HG02759 (cell line): ENCODE measurements around the gene SLAMF9.

Experiments used
- ATAC-seq: cut with Tn5 transposase; IDR thresholded peaks from one replicate; pipeline ENCODE4 v1.9.1; 2021; ENCODE audit warnings: mild to moderate bottlenecking, moderate library complexity; ENCODE audit not compliant: unreplicated experiment

SLAMF9 gene

DNA sequence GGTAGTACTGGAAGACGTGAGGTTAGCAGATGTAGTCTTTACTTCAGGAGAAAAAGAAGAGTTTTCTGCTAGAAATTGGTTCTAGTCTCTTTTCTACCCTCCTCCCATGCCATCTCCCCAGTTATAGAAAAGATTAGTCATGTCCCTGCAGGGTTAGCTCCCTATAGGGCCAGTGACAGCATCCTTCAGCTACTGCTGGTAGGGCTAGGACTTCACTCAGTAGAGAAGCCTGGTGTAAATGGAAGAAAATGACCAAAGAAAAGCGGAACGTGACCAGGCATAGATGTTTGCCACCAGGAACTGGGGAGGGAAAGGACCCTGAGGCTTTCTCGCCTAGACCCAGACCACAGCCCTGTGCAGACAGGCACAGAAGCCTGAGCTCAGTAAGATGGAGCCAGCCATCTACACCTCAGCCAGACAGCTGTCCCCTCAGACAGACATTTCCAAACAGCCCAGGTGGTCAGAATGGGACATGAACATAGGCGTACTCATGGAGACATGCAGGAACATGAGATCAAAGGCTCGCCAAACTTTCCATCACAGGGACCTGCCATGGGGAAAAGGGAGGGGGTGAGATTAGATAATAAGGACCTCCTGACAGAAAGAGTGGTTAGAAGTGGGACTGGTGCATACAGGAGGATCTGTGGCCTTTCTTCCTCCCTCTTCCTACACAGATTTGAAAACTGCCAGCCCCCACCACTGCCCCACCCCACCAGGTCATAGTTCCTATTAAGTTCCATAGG lies 23.5 kb upstream of the SLAMF9 start:
- ATAC-seq, result no peak

DNA sequence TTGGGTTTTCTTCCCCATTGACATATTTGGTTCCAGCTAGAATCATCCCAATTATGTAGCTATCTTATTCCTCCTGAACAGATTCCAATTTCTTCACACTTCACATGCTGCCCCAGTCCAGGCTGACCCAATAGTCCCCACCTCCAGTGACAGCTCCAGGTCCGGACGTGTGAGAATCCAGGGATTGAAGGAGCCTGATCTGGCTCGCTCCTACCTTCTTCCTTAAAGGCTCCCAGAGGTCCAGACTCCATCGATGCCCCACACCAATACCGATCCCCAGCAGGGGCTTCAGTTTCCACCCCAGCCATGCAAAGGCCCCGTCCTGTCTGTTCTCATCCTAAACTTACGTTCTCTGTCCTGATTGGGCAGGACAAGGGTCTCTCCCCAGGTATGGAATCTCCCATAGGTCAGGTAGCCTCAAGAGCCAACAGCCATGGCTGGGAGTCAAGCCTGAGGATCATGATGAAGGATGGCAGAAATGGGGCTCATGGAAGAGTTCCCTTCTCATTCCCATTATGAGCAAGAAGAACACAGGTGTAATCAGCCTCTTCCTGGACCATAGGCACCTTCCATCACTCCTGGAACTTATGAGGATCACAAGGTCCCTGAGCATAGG lies 20.4 kb upstream of the SLAMF9 start:
- no peak for ATAC-seq

DNA sequence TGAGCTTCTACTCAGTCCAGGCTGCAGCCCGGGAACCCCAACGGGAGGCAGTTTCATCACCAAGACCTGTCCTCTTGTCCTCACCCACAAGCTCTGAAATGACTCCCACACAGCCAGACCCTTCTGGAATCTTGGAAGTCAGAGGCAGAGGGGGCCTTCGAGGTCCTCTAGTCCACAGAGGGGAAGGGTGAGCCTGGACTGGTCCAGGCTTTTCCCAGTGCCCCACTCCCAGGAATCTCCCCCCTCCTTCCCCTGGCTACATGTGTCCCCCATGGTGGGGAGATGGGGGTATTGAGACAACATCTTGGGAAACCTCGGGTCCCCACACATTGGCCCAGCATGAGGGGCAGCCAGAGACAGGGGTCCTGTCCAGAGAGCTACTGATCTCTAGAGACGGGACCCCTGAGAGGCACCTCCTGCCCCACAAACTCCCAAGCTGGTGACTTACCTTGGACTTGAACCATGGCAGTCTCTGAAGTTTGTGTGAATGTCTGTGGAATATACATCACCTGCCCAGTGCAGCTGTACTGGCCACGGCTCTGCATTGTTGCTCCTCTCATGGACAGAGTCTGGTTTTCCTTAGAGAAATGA lies 19.4 kb upstream of the SLAMF9 start:
- no peak for ATAC-seq

DNA sequence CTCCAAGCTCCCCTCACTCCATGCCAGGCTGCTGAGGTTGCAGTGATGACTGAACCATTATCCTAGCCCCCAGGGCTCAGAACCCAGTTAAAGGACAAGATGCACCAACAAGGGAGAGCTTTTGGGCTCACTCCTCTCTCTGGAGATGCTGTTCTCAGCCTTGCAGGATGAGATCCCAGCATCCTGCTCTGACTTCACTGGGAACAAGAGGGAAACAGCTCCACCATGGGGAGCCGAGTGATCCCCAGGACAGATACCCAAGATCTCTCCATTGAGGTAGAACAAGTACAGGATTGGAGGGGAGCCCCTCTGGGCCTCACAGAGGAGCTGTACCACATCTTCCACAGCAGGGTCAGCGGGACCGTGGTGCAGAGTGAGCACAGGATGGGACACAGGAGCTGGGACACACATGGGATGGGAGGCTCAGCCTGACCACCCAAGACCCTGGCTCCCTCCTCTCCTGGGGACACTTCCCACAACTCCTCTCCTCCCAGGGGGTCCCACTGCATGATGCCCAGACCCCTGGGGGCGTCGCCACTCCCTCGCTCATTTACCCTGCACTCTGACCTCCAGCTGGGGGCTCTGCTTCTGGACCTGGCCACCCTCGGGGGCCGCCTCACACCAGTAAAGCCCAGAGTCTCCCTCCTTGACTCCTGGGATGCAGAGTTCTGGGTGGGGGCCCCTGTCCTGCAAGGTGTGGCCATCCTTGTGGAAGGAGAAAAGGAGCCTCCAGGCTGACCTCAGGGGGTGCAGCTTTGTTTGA lies 18.6 kb upstream of the SLAMF9 start:
- ATAC-seq, result no peak

DNA sequence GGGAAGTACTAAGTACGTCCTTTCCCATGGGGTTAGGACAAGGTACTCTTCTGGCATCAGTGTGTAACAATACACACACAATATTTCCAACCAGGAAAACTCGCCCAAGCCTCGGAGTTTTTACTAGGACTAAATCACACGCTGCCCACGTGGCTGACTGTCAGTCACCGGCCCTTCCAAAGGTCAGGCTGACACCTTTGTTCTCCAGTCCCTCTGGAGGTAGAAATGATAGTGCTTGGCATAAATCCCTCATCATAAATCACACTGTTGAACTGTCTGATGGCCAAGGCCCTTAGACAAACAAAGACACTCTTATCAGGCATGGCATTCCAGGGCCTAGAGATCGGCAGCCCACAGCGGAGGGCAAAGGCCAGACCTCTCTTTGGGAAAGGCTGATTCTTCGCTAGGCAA lies 16.9 kb upstream of the SLAMF9 start:
- ATAC-seq, result no peak

DNA sequence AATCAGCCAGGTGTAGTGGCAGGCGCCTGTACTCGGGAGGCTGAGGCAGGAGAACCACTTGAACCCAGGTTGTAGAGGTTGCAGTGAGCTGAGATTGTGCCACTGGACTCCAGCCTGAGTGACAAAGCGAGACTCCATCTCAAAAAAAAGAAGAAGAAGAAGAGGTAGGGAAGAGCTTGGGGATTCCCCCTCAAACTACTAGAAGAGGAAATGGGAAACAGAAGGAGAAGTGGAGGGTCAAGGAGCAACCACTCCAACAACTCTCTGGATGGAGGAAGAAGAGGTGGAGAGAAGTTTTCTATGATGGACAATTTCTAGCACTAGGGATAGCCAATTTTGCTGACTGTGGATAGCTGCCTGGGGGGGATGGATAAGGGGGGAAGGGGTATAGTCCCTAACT lies 14.9 kb upstream of the SLAMF9 start:
- no peak for ATAC-seq

DNA sequence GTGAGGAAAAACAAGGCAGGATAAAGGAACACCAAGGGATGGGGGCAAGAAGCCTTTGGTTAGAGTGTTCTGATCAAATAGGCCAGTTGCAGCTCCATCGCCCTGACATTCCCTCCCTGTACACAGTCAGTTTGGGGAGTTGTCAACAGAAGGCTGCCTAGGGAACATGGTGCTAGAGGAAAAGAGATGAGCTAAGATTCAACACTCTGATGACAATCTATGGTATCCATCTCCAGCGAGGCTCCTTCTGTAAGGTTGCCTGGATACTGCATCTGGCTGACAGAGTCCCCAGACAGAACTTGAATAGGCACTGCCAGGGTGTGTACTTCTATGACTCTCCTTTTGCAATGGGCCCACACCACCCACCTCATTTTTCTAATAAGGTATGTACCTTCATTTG lies 11.2 kb upstream of the SLAMF9 start:
- ATAC-seq, result no peak

DNA sequence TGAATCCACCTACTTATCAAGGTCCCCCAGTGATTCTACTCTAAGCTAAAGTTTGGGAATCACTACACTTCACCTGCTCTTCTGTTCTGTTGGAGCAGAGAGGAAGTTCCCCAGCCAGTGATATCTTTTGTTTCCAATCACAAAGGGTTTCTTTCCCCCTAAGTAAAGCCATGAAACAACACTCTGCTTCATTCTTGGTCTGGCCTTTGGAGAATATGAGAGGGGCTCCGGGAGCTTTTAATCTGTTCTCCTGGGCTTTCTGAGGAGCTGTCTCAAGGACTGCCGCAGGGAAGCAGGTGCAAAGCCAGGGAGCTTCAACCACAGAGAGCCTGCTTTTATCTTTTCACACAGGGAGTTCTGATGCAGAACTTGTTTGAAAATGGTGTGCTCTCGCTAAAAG lies 10.1 kb upstream of the SLAMF9 start:
- no peak for ATAC-seq

DNA sequence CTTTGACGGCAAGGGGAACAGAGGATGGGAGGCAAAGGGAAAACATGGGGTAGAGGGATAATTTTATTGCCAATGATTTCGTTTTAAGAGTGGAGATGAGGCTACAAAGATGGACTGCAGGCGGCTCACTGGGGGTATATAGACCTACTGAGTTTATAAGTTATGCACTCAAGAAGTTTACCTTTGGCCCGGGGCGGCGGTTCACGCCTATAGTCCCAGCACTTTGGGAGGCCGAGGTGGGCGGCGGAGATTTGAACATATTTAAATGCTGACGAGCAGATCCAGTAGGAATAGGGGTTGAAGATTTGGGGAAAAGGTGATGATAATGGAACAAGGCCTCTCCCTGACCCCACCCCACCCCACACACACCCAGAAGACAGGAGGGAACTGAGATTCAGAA lies 8.1 kb upstream of the SLAMF9 start:
- ATAC-seq, result no peak

DNA sequence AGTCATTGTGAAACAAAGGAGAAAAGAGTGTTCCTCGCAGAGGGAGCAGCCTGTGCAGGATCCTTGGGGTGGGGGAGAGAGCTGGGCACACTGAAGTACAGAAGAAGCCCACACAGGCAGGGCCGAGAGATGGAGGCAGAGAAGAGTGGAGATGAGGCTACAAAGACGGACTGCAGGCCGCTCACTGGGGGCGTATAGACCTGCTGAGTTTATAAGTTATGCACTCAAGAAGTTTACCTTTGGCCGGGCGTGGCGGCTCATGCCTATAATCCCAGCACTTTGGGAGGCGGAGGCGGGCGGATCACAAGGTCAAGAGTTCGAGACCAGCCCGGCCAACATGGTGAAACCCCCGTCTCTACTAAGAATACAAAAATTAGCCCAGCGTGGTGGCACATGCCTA lies 7.6 kb upstream of the SLAMF9 start:
- no peak for ATAC-seq

DNA sequence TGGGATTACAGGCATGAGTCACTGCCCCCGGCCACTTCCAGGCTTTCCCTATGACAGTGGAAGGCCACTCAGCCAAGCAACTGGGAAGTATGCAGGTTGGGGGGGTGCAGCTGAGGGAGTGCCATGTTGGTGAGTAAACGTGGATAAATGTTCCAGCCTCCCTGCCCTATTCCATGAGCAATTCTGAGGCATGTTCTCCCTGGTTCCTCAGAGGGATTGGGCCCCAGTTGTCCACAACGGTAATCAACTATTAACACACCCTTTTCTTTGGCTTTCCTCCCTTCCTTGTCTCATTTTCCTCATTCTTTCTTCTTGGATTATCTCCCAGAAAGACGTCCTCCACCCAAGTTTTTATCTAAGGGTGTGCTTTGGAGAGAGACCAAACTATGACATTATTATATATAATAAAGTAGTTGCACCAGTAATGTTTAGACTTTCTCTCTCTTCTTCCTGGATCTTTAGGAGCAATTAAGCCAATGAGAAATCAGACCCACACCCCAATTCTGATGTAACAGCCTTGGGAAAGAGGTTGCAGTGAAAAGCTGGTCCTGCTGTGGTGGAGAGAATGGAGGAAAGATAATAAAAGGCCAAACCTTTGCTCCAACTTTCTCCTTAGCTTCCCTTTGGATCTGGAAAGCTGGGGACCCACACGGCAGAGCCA lies 6.8 kb upstream of the SLAMF9 start:
- no peak for ATAC-seq

DNA sequence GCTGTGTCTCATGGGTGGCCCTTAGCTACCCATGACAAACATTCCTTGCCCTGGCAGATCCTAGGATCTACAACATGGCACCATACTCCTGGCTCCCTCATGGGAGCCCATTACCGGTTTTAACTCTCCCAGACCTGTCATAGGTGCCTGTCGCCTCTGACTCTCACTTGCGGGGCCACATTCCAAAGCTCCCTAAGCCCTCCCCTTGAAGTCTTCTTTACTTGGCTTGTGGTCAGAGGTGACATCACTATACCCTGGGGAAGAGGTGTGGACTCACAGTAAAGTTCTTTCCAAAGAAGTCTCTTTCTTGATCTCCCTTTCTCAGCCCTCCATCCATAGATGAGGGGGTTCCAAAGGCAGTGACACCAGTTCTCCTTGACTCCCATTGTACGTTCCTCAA lies 5.4 kb upstream of the SLAMF9 start:
- no peak for ATAC-seq

DNA sequence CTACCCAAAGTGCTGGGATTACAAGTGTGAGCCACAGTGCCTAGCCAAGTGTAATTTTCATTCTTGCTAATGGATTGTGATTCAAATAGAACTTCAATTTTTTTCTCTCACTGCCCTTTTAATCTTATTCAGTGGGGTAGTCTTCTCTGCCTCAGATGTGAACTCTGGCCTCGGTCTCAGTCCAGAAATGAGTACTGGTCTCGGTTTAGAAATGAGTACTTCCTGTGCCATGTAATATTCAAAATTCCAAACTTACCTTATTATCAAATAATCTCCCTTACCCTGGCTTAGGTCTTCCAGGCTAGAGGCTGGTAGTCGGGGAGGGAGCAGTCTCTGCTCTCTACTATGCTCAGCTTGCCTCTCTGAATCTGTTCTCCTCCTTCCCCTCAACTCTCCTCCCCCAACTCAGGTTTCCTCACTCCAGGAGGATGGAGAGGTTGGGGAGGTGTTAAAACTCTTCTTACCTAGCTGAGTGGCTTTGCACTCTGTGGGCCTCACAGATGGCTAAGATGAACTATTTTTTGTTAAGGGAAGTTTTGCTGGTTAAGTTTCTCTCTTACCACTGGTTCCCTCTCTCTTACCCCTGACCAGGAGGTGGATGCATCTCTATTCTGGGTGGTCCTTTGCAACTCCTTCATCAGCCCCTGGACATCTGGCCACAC lies 4.8 kb upstream of the SLAMF9 start:
- ATAC-seq, result peak; percentile 57

DNA sequence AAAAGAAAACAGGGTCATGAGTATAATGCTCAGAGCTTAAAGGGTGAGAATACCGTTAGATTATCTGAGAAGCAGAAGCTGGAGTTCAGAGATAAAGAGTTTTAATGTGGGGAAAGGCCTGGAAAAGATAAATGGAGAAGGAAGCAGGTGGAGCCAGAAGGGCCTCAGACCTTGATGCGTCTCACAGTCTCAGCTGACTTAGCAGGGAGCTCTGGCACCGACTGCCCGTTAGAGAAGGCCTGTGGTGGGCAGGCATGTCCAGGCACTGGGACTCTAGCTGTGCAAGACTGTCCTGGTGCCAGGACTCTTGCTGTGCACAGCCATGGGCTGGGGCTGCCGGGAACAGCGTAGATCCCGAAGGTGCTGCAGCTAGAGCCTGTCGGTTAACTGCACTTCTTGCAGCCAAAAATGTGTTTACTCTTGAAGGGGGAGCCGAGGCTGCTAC lies 3.8 kb upstream of the SLAMF9 start:
- no peak for ATAC-seq

DNA sequence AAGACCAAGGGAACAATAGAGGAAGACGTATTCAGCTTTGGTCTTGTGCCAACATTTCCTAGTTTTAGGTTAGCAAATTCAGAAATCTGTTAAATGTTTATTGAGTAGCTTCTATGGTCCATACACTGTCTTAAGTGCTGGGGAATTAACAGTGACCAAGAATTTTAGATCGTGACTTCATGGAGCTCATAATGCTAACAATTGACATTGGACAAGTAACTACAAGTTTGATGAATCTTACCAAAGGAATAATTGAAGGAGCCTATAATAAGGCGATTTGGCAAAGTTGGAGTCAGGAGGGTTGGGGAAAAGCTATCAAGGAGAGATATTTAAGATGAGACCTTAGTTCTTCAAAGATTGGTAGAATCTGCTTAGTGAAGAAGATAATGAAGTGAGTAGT lies 1.4 kb upstream of the SLAMF9 start:
- no peak for ATAC-seq

DNA sequence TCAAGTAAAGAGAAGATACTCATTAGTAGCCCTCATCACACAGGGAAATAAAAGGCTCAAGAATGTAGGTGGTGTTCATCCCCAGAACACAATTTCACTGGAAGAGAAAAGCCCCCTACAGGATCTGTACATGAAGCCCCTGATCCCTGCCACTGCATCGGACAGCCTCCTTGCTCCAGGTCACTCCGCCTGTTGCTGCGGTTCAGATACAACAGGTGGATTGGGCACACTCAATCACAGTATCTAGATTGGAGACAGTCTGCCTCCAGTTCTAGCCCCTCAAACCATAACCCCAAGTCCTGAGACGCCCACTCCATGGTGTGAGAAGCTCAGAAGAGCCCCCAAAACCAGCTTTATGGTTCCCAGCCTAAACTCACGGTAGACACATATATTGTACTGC lies 1.1 kb downstream of the SLAMF9 start:
- no peak for ATAC-seq

DNA sequence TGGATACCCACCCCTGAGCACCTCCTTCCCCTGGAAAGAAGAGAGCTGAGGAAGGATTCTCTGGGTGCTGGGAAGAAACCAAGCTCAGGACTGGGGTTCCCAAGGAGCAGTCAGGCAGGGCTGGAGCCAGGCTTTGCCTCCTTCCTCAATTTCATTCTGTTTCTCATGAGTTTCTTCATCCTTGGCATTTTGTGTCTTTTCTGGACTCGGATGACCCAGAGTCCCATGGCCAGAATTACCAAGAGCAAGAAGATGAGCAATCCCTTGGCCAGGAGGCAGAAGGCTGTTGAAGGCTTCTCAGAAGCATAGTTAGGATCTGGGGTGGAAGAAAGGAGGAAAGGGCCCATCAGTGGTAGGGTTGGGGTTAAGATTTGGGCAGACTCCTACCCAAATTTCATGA lies 2.5 kb downstream of the SLAMF9 start:
- ATAC-seq, result no peak

DNA sequence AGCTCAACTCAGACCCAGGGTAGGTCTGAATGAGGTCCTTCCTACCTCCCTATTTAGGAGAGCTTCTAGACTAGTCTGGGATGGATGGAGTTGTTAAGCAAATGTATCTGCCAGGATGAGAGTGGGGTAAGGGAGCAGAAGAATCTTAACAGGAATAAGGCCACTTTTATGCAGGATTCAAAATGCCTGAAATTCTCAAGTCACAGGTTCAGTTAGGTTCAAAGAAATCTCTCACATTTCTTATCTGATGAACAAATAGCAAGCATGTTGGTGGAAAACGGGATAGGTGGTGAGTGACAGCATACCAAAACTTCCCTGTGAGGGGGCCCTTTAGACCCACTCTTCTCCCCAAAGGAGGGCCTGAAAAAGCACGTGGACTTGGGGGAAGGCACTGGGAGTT lies 3.0 kb downstream of the SLAMF9 start:
- ATAC-seq, result no peak

DNA sequence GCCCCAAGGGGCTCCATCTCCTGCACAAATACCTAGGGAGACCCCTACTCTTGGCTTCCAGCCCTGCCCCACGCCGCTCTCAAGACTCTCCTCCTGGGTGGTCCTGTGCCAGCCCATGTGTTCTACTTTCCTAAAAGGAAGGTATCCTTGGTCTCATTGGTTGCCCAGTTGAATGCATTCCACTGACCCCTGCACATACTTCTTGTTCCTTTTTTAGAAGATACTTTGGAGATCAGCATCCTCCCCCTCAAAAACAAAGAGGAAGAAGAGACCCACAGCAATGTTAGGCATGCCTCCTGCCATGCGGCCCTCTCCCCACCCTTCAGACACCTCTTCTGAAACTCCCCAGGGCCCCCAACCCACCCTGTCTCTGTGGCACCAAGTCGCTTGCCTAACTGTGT lies 4.1 kb downstream of the SLAMF9 start:
- ATAC-seq, result no peak

DNA sequence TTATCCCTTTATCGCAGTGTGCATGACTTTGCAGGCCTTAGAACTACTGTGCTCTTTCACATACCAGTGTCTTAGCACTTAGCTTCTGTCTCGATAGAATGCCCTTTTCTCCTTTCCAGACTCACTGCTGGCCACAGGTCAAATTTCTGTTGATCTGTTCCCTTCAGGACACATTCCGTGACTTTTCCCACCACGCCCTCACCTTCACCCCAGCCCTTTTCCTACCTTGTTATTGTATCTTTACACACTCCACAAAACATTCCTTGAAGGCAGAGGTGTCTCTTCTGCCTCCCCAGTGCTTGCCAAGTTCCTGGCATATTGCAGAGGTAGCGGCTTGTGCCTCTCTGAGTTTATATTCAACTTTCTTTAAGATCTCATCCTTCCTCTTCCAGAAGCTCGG lies 4.9 kb downstream of the SLAMF9 start:
- ATAC-seq, result no peak

DNA sequence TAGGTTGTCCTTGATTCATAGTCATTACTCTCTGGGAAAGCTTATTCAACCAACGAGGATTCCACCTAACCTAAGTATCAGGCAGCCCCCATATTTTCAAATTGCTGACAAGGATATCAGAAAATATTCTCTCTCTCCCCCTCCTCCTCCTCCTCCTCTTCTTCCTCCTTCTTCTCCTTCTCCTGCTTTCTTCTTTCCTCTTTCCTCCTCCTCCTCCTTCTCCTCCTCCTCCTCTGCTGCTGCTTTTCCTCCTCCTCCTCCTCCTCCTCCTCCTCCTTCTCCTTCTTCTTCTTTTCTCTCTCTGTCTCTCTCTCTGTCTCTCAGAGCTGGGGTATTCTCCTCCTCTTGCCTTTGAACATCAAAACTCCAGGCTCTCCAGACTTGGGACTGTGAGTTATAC lies 6.1 kb downstream of the SLAMF9 start:
- no peak for ATAC-seq
